GM23248 (cell line): ENCODE data around the gene KCNK17. TPM values are rescaled to one million over a fixed set of nuclear protein-coding genes. Genes with fewer than 3 reads are reported as not detected.

Experiments used
- DNase-seq: peaks from one replicate; pipeline ENCODE4 v3.0.0-alpha.2; 2015
- H2AFZ ChIP-seq: fragments of 200-600 bp; sonication (generic); 2 replicates; pipeline ENCODE4 v1.6.1; 2016; ENCODE audit warnings: antibody characterized with exemption
- H3F3A ChIP-seq: fragments of 200-600 bp; sonication (generic); 2 replicates; pipeline ENCODE4 v1.6.1; 2016; ENCODE audit warnings: mild to moderate bottlenecking, antibody characterized with exemption, mixed run types; ENCODE audit not compliant: insufficient read depth
- H3K27ac ChIP-seq: fragments of 200-600 bp; sonication (generic); 2 replicates; pipeline ENCODE4 v1.5.1; 2016; ENCODE audit warnings: mild to moderate bottlenecking
- H3K27me3 ChIP-seq: fragments of 200-600 bp; sonication (generic); replicated peaks from 2 replicates; pipeline ENCODE4 v1.6.1; 2016; ENCODE audit warnings: mild to moderate bottlenecking; ENCODE audit not compliant: insufficient read depth
- H3K36me3 ChIP-seq: fragments of 200-600 bp; sonication (generic); 2 replicates; pipeline ENCODE4 v1.6.1; 2016; ENCODE audit warnings: low read depth, mild to moderate bottlenecking
- H3K4me1 ChIP-seq: fragments of 200-600 bp; sonication (generic); 2 replicates; pipeline ENCODE4 v1.6.1; 2016; ENCODE audit warnings: mild to moderate bottlenecking; ENCODE audit not compliant: insufficient read depth
- H3K4me2 ChIP-seq: fragments of 200-600 bp; sonication (generic); one replicate; pipeline ENCODE4 v1.6.1; 2016; ENCODE audit warnings: mild to moderate bottlenecking; ENCODE audit not compliant: unreplicated experiment
- H3K4me3 ChIP-seq: fragments of 200-600 bp; sonication (generic); 2 replicates; pipeline ENCODE4 v1.5.1; 2016; ENCODE audit warnings: mild to moderate bottlenecking
- H3K79me2 ChIP-seq: fragments of 200-600 bp; sonication (generic); 2 replicates; pipeline ENCODE4 v1.6.1; 2016; ENCODE audit warnings: mild to moderate bottlenecking; ENCODE audit not compliant: insufficient read depth
- H3K9ac ChIP-seq: fragments of 200-600 bp; sonication (generic); 2 replicates; pipeline ENCODE4 v1.6.1; 2016; ENCODE audit warnings: mild to moderate bottlenecking
- H3K9me2 ChIP-seq: fragments of 200-600 bp; sonication (generic); 2 replicates; pipeline ENCODE4 v1.6.1; 2016; ENCODE audit warnings: mixed run types, mild to moderate bottlenecking, moderate library complexity; ENCODE audit not compliant: insufficient read depth
- H3K9me3 ChIP-seq: fragments of 200-600 bp; sonication (generic); one replicate; pipeline ENCODE4 v1.6.1; 2017; ENCODE audit warnings: low read depth
- H4K20me1 ChIP-seq: fragments of 200-600 bp; sonication (generic); 2 replicates; pipeline ENCODE4 v1.6.0; 2016; ENCODE audit not compliant: insufficient read depth
- EZH2 ChIP-seq: fragments of 200-600 bp; sonication (generic); IDR thresholded peaks from 2 replicates; pipeline ENCODE4 v1.6.1; 2018; ENCODE audit warnings: antibody characterized with exemption, mild to moderate bottlenecking; ENCODE audit not compliant: insufficient read depth, poor library complexity, severe bottlenecking
- EZH2phosphoT487 ChIP-seq: fragments of 200-600 bp; sonication (generic); IDR thresholded peaks from 2 replicates; pipeline ENCODE4 v1.6.1; 2018; ENCODE audit warnings: antibody characterized with exemption, moderate library complexity, mild to moderate bottlenecking, low read depth; ENCODE audit not compliant: insufficient read depth
- WGBS, 2 experiments: methylation state at CpG; one replicate each; pipeline ENCODE4 v1.1.6; 2015 to 2017; ENCODE audit warnings: low lambda C conversion rate in 2 of 2, low coverage in 1 of 2; ENCODE audit errors: missing lambda C conversion rate in 2 of 2; 5-methylcytosine and 5-hydroxymethylcytosine counted together
- in situ Hi-C: fragments of 300-500 bp; cut with MboI; formaldehyde crosslinking; loops from 2 replicates; pipeline ENCODE4 v1.15.0; 2020
- polyA plus RNA-seq: library from polyadenylated mRNA; unstranded; fragments of >200 nt; fragmentation: Nextera tagmentation; extraction: Ambion mirVana; gene quantifications from 2 replicates; pipeline ENCODE4 v1.2.1, GENCODE V29; 2016
- total RNA-seq: library from RNA; depleted of rRNA; stranded (reverse); fragments of >200 nt; shearing (Covaris generic); gene quantifications from 2 replicates; pipeline ENCODE4 v1.2.3, GENCODE V29; 2014

Gene KCNK17
- total and polyA plus RNA-seq, 2 experiments from 2014 or later = not detected

DNA sequence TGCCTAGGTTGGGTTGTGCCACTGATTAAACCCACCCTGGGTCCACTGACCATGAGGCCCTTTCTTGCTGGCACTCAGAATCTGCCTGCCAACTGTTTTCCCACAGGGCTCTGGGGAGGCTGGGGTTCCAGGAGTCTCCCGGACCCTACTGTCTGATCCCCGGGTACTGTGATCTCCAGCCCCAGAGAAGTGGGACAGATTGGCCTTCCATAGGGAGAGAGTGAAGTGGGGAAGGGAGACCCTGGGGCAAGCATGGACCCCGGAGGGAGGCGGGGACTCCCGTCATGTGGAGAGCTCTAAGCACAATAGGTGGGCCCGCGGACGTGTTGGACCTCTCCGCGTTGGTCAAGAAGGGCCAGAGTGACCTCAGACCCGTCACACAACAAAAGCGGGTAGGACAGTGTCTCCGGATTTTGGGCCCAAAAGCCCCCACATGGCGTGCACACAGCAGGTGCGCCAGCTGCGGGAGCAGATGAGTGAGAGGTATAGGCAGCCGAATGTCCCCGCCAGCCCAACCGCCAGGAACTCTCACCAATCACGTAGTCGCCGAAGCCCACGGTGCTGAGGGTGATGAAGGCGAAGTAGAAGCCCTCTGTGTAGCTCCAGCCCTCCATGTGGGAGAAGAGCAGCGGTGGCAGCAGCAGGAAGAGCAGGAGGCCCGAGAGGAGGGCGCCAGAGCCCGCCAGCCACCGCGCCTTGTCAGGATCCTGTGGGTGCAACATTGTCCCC lies 10.6 kb downstream of the KCNK17 start:
- Histone ChIP-seq H3K4me1 (no peaks in the 10 kb centered on the region), H3F3A (no peaks in the 10 kb centered on the region), H3K4me3 (no peak overlapping the region), H3K36me3 (no peaks in the 10 kb centered on the region), H4K20me1 (no peaks in the 10 kb centered on the region), H3K9ac (no peak overlapping the region), H3K9me2 (no peaks in the 10 kb centered on the region), H3K27ac (no peak overlapping the region), H3K27me3 (peaks cover 3% of the 10 kb centered on the region), H3K9me3 (no peaks in the 10 kb centered on the region), H2AFZ (no peak overlapping the region), H3K79me2 (no peaks in the 10 kb centered on the region), H3K4me2 (no peak overlapping the region)
- in situ Hi-C loops = loop anchor here (10.0 kb wide), 1 partner anchor 439 kb away; no protein-coding TSS in a partner anchor
- TF ChIP-seq EZH2phosphoT487 = no peak
- TF ChIP-seq EZH2 = no peak
- WGBS, 2 experiments = 59 to 60% methylated on average over 30 of the region's 30 CpGs
- DNase-seq = no peak

DNA sequence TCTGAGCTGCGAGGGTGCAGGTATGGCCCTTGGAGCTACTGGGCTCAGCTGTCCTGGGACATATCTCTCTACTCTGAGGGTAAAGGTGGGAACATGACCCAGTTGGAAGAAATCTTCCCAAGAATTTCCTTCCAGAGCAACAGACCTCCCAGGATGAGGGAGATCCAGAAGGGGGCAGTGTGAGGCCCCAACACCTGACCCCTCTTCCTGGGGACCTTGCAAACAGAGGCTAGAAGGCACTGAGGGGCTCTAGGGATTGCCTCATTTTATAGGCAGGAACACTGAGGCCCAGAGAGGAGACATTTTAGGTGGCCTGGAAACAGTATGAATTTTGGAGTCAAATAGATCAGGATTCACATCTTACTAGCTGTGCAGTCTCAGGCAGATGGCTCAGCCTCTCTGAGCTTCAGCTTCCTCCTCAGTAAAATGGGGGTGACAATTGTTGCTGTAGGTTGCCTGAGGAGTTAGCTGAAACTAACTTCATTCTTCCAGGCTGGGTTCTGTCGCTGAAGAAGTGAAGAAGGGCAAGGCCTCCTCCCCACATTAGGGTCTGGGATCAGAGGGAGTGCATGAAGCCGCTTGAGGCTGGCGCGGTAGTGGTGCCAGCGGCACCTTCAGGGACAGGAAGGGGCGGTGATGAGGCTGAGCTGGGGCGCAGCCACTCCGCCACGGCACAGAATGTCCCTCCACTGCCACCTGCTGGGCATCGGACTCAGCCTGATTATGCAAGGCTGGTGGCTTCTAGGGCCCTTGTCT lies 11.4 kb downstream of the KCNK17 start:
- no peaks in the 10 kb centered on the region for H3K4me1 ChIP-seq
- no peak overlapping the region for H3K9ac ChIP-seq
- no peaks in the 10 kb centered on the region for H3F3A ChIP-seq
- no peak overlapping the region for H3K27ac ChIP-seq
- peak overlapping the region; percentile 82; the same call in 1 of the 2 replicates for H2AFZ ChIP-seq
- no peaks in the 10 kb centered on the region for H3K36me3 ChIP-seq
- peak overlapping the region; percentile 61 for H3K4me2 ChIP-seq
- no peaks in the 10 kb centered on the region; the same call in 1 of the 2 replicates for H3K27me3 ChIP-seq
- H4K20me1 ChIP-seq = no peaks in the 10 kb centered on the region
- in situ Hi-C loops = loop anchor here (10.0 kb wide), 1 partner anchor 438 kb away; no protein-coding TSS in a partner anchor
- no peaks in the 10 kb centered on the region for H3K9me2 ChIP-seq
- 5 to 7% methylated on average over 11 of the region's 11 CpGs for WGBS, 2 experiments
- H3K9me3 ChIP-seq = no peaks in the 10 kb centered on the region
- peak overlapping the region; percentile 48; the same call in 1 of the 2 replicates for H3K4me3 ChIP-seq
- peak; percentile 83 for DNase-seq
- TF ChIP-seq EZH2phosphoT487 (no peak), EZH2 (no peak)
- no peaks in the 10 kb centered on the region for H3K79me2 ChIP-seq

DNA sequence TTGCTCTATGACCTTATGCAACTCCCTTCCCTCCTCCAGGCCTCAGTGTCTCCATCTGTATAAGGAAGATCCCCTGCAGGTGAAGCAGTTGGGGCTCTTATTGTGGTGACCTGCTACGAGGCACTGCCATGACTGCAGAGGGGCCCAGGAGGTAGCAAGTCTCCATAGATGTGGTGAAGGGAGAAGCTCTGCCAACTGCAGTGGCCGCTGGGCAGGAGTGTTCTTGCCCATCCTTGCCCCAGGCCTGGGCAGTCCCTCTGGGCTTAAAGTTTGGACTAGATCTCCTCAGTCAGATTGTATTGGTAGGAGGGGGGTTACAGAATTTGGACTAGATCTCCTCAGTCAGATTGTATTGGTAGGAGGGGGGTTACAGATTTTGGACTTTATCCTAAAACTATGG lies 12.2 kb downstream of the KCNK17 start:
- Histone ChIP-seq H2AFZ (no peak overlapping the region), H3K4me2 (no peak overlapping the region), H4K20me1 (no peaks in the 10 kb centered on the region), H3K27me3 (no peaks in the 10 kb centered on the region), H3K9me2 (no peaks in the 10 kb centered on the region), H3F3A (no peaks in the 10 kb centered on the region), H3K36me3 (no peaks in the 10 kb centered on the region), H3K9me3 (no peaks in the 10 kb centered on the region), H3K4me1 (peaks cover 5% of the 10 kb centered on the region; the same call in 1 of the 2 replicates), H3K27ac (no peak overlapping the region), H3K9ac (no peak overlapping the region), H3K4me3 (no peak overlapping the region), H3K79me2 (no peaks in the 10 kb centered on the region)
- no peak for TF ChIP-seq EZH2
- TF ChIP-seq EZH2phosphoT487 = no peak
- DNase-seq = no peak
- 71 to 76% methylated on average over 2 of the region's 2 CpGs for WGBS, 2 experiments
- in situ Hi-C loops = loop anchor here (10.0 kb wide), 1 partner anchor 437 kb away; no protein-coding TSS in a partner anchor

DNA sequence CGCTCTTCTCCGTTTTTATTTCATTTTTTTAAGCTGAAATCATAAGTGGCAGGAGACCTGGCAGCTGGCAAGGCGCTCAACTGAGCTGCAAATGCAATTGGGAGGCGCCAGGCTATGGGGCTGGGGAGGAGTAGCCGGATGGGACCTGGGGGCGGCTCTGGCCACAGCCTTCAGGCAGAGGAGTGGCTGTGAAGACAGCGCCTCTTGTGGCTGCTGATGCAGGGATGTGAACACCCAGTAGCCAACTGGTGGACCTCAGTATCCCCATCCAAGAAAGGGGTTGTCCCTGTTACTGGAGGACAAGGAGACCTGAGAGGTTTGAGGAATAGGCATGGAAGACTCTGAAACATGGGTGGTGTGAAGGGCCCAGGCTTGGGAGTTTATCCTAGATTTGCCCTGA lies 12.6 kb downstream of the KCNK17 start:
- peak; percentile 51 for DNase-seq

More for the DNA sequence above, 12.6 kb downstream of the KCNK17 start:
- no peaks in the 10 kb centered on the region for H3K79me2 ChIP-seq
- no peaks in the 10 kb centered on the region for H3F3A ChIP-seq
- H4K20me1 ChIP-seq = no peaks in the 10 kb centered on the region
- H3K4me1 ChIP-seq = peaks cover 6% of the 10 kb centered on the region; the same call in 1 of the 2 replicates
- WGBS, 2 experiments = 25 to 35% methylated on average over 7 of the region's 7 CpGs
- H3K36me3 ChIP-seq = no peaks in the 10 kb centered on the region
- H3K4me2 ChIP-seq = no peak overlapping the region
- no peak overlapping the region for H3K9ac ChIP-seq
- no peak overlapping the region for H2AFZ ChIP-seq
- TF ChIP-seq EZH2phosphoT487 (no peak), EZH2 (no peak)
- in situ Hi-C loops = loop anchor here (10.0 kb wide), 1 partner anchor 437 kb away; no protein-coding TSS in a partner anchor
- H3K9me2 ChIP-seq = no peaks in the 10 kb centered on the region
- no peak overlapping the region for H3K4me3 ChIP-seq
- H3K27ac ChIP-seq = no peak overlapping the region
- H3K27me3 ChIP-seq = no peaks in the 10 kb centered on the region
- no peaks in the 10 kb centered on the region for H3K9me3 ChIP-seq
